ENCODE measurements around the gene IFIH1. TPM values are rescaled to one million over a fixed set of nuclear protein-coding genes. Genes with fewer than 3 reads are reported as not detected.

The IFIH1 gene
- total and polyA plus RNA-seq, 9 of the 15 experiments (the other 6 are each of a cell fraction or from before 2014, with no cell fraction given), result 0.15 to 1.2 (median 0.60) TPM; not detected in 1

DNA sequence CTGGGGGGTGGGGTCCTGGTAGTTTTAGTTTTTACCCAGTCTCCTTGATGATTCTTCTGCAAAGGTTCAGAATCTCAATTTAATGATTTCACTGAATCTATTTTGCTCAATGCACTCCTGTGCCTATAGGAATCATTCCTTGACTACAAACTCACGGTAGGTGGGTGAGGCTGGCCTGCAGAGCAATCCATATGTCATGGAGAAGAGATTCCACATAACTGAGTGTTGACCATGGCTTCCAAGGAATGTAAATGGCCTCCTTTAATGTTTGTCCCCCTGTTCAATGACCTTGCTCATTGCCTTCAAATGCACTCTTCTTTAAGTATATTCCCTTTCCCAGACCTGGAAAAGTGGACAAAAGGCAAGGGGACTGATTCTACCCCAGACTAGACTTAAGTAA is 87.7 kb downstream of the IFIH1 start:
- intact Hi-C loops (cut with micrococcal nuclease), result no loop called here
- in situ Hi-C loops (cut with MboI), result no loop called here
- Histone ChIP-seq H3K4me2 (ENCODE audit: insufficient read depth, low read length) (no peak overlapping the region), H3K4me1 (replicated peaks in 1 of 2; ENCODE audit: control insufficient read depth in 2 of 2, insufficient read depth in 2 of 2, low read length in 2 of 2) (no peaks in the 10 kb centered on the region), H3K9ac (ENCODE audit: insufficient read depth in 1 of 2, low read depth in 2 of 2, low read length in 2 of 2) (no peak overlapping the region), H3K79me2 (ENCODE audit: control insufficient read depth, insufficient read depth, low read length) (no peaks in the 10 kb centered on the region), H2AFZ (ENCODE audit: low read depth, low read length) (no peak overlapping the region), H4K20me1 (replicated peaks; ENCODE audit: control insufficient read depth, insufficient read depth, low read length) (no peaks in the 10 kb centered on the region), H3K36me3 (ENCODE audit: control insufficient read depth, insufficient read depth, low read length) (no peaks in the 10 kb centered on the region), H3K27ac (ENCODE audit: extremely low read depth, low read depth, low read length) (no peak overlapping the region), H3K9me3 (replicated peaks; ENCODE audit: control insufficient read depth, insufficient read depth, low read depth, low read length) (0 out of 2 replicates have a peak, but pooled peaks cover 2% of the 10 kb centered on the region), H3K27me3 (ENCODE audit: control insufficient read depth in 2 of 2, insufficient read depth in 2 of 2, low read length in 2 of 2) (no peaks in the 10 kb centered on the region), H3K9me1 (ENCODE audit: control insufficient read depth, insufficient read depth, low read length) (no peaks in the 10 kb centered on the region), H3K4me3 (no peak overlapping the region)
- no TSS peak for BruUV-seq (replicated peaks)
- TF ChIP-seq ZNF77 (CRISPR knock-in tag; IDR thresholded peaks at IDR 0.05), result no peak
- TF ChIP-seq ZNF445 (CRISPR knock-in tag; IDR thresholded peaks at IDR 0.05; ENCODE audit: low read depth), result no peak
- ATAC-seq, result no peak
- ChIA-PET POLR2A (no interaction called here), CTCF (ENCODE audit: low intra/inter-chr PET ratio) (no interaction called here)
- FAIRE-seq, result no peak
- DNase-seq (ENCODE audit: extremely low read depth in 1 of 4, low spot score in 3 of 4), result no peak
- WGBS (ENCODE audit: insufficient coverage, low coverage, missing lambda C conversion rate), result 6% methylated on average over 1 of the region's 1 CpG

DNA sequence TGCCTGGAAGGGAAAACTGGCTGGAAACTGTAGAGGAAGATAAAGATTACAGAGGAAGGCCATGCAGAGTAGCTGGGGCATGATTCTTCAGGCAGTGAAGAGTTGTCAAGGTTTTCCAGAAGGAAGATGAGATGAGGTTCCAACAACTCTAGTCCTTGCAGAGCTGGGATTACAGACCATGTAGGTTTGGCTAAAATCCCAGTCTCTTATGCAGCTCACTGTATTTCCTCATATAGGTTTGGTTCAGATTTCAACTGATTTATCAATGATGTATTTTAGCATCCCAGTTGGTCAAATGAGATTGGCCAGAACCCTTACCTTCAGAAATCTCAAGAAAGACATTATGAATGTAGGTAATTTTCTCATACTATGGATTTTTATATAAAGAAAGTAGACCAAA is 91.6 kb downstream of the IFIH1 start:
- no TSS peak for BruUV-seq (replicated peaks)
- in situ Hi-C loops (cut with MboI) (no loop called here), intact Hi-C loops (cut with micrococcal nuclease) (no loop called here)
- Histone ChIP-seq H3K9me1 (ENCODE audit: control insufficient read depth, insufficient read depth, low read length) (no peaks in the 10 kb centered on the region), H3K27ac (ENCODE audit: extremely low read depth, low read depth, low read length) (no peak overlapping the region), H3K4me1 (replicated peaks in 1 of 2; ENCODE audit: control insufficient read depth in 2 of 2, insufficient read depth in 2 of 2, low read length in 2 of 2) (no peaks in the 10 kb centered on the region), H3K4me3 (no peak overlapping the region), H3K9me3 (replicated peaks; ENCODE audit: control insufficient read depth, insufficient read depth, low read depth, low read length) (0 out of 2 replicates have a peak, but pooled peaks cover 2% of the 10 kb centered on the region), H2AFZ (ENCODE audit: low read depth, low read length) (no peak overlapping the region), H3K36me3 (ENCODE audit: control insufficient read depth, insufficient read depth, low read length) (no peaks in the 10 kb centered on the region), H3K79me2 (ENCODE audit: control insufficient read depth, insufficient read depth, low read length) (no peaks in the 10 kb centered on the region), H3K27me3 (ENCODE audit: control insufficient read depth in 2 of 2, insufficient read depth in 2 of 2, low read length in 2 of 2) (no peaks in the 10 kb centered on the region), H3K4me2 (ENCODE audit: insufficient read depth, low read length) (no peak overlapping the region), H4K20me1 (replicated peaks; ENCODE audit: control insufficient read depth, insufficient read depth, low read length) (no peaks in the 10 kb centered on the region), H3K9ac (ENCODE audit: insufficient read depth in 1 of 2, low read depth in 2 of 2, low read length in 2 of 2) (no peak overlapping the region)
- POLR2A ChIA-PET, result no interaction called here
- FAIRE-seq (no peak), DNase-seq (ENCODE audit: extremely low read depth in 1 of 4, low spot score in 3 of 4) (no peak), ATAC-seq (no peak)
- TF ChIP-seq KLF6 (CRISPR knock-in tag; IDR thresholded peaks at IDR 0.05; ENCODE audit: borderline replicate concordance), result no peak
- TF ChIP-seq, protein P1, sequence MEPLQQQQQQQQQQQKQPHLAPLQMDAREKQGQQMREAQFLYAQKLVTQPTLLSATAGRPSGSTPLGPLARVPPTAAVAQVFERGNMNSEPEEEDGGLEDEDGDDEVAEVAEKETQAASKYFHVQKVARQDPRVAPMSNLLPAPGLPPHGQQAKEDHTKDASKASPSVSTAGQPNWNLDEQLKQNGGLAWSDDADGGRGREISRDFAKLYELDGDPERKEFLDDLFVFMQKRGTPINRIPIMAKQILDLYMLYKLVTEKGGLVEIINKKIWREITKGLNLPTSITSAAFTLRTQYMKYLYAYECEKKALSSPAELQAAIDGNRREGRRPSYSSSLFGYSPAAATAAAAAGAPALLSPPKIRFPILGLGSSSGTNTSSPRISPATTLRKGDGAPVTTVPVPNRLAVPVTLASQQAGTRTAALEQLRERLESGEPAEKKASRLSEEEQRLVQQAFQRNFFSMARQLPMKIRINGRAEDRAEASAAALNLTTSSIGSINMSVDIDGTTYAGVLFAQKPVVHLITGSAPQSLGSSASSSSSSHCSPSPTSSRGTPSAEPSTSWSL (CRISPR knock-in tag; IDR thresholded peaks at IDR 0.05; ENCODE audit: borderline replicate concordance), result no peak
- TF ChIP-seq DPF2 (IDR thresholded peaks at IDR 0.05), result no peak
- TF ChIP-seq HMGN3 (IDR thresholded peaks at IDR 0.05; ENCODE audit: borderline replicate concordance, extremely low read depth, insufficient read length, low read depth, low read length), result no peak
- TF ChIP-seq ILK (tag; IDR thresholded peaks at IDR 0.05; ENCODE audit: borderline replicate concordance, low read depth), result no peak
- no peak for TF ChIP-seq MIER1 (IDR thresholded peaks at IDR 0.05; ENCODE audit: low read depth)
- no peak for TF ChIP-seq PCBP1 (IDR thresholded peaks at IDR 0.05; ENCODE audit: low read depth, low read length, poor library complexity, severe bottlenecking)
- CTCF ChIA-PET (ENCODE audit: low intra/inter-chr PET ratio), result no interaction called here

All from K562 (cell line).